GM12875 (cell line): ENCODE results near the gene FAM24A.

Experiments used
- H3K4me3 ChIP-seq: one replicate; pipeline ENCODE4 v1.5.1; 2011; ENCODE audit warnings: low read depth, low read length, control low read depth
- CTCF ChIP-seq: IDR thresholded peaks from 2 replicates; pipeline ENCODE4 v1.5.1; 2011; ENCODE audit warnings: low read depth, mild to moderate bottlenecking, control low read depth, inconsistent platforms, low read length, moderate library complexity, borderline replicate concordance; ENCODE audit not compliant: insufficient read depth

Gene FAM24A

GRCh38 chr10:122962405-122962804, 52.0 kb downstream of the FAM24A start:
- TF ChIP-seq CTCF: no peak
- no peak overlapping the region for H3K4me3 ChIP-seq
